Subcutaneous abdominal adipose tissue (tissue), 5 donors: Measurements from ENCODE around the gene BDH1.

Source experiments
- H3K27ac ChIP-seq: one replicate; pipeline ENCODE4 v1.7.0; 2013; ENCODE audit warnings: low read depth, mild to moderate bottlenecking, inconsistent platforms, low read length, moderate library complexity
- H3K27me3 ChIP-seq, 5 donors: one replicate each; pipeline ENCODE4 v1.7.0; 2013; ENCODE audit warnings: low read length in 5 of 5, inconsistent platforms in 1 of 5; ENCODE audit not compliant: control insufficient read depth in 5 of 5, insufficient read depth in 4 of 5
- H3K36me3 ChIP-seq, 5 donors: one replicate each; pipeline ENCODE4 v1.7.0; 2013; ENCODE audit warnings: low read length in 5 of 5; ENCODE audit not compliant: control insufficient read depth in 5 of 5, insufficient read depth in 5 of 5
- H3K4me1 ChIP-seq, 5 donors: one replicate each; pipeline ENCODE4 v1.7.0; 2013; ENCODE audit warnings: low read length in 5 of 5, mild to moderate bottlenecking in 3 of 5, moderate library complexity in 1 of 5; ENCODE audit not compliant: control insufficient read depth in 5 of 5, insufficient read depth in 5 of 5
- H3K4me3 ChIP-seq, 5 donors: one replicate each; pipeline ENCODE4 v1.7.0; 2013; ENCODE audit warnings: low read length in 5 of 5, low read depth in 1 of 5
- H3K9ac ChIP-seq, 5 donors: one replicate each; pipeline ENCODE4 v1.7.0; 2013; ENCODE audit warnings: low read length in 5 of 5, mild to moderate bottlenecking in 4 of 5, moderate library complexity in 3 of 5
- H3K9me3 ChIP-seq, 5 donors: one replicate each; pipeline ENCODE4 v1.7.0; 2013; ENCODE audit warnings: low read length in 5 of 5; ENCODE audit not compliant: control insufficient read depth in 5 of 5
- donor health status: healthy.
- donor health status: healthy.
- donor health status: healthy.
- donor health status: healthy.
- donor health status: healthy.

BDH1 gene

DNA sequence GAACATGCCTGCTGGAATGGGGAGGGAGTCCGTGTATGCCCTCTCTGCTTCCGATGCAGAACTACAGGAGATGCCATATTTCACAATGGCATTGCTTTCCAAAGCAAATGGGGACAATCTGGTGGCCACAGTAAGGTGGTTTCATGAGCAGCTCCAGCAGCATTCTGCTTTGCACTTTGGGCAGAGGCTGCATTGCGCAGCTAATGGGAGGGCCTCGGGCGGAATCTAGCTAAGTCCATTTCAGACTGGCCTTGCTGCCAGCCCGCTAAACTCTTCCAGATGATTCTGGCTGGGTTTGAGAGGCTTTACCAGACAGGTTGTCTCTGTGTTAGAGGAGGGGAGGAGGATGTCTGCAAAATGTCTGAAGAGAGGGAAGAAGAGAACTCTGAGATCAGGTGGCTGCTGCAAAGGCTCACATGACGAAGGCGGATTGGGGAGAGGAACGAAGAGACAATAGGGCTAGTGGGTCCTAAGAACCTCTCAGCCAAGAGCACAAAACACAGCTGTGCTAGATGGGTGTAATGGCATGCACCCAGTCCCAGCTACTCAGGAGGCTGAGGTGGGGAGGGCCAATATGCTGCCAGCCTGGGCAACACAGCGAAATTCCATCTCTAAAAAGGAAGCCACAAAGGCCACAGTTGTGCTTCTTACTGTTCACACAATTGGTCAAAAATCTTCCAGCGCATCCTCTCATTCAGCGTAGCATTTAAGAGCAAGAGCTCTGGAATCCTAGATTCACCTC, 63.7 kb downstream of the BDH1 start:
- no peak overlapping the region for H3K4me3 ChIP-seq
- H3K9ac ChIP-seq = no peak overlapping the region
- no peaks in the 10 kb centered on the region for H3K36me3 ChIP-seq
- H3K4me1 ChIP-seq = no peaks in the 10 kb centered on the region
- no peaks in the 10 kb centered on the region for H3K9me3 ChIP-seq
- H3K27me3 ChIP-seq = no peaks in the 10 kb centered on the region
- H3K27ac ChIP-seq = no peak overlapping the region

DNA sequence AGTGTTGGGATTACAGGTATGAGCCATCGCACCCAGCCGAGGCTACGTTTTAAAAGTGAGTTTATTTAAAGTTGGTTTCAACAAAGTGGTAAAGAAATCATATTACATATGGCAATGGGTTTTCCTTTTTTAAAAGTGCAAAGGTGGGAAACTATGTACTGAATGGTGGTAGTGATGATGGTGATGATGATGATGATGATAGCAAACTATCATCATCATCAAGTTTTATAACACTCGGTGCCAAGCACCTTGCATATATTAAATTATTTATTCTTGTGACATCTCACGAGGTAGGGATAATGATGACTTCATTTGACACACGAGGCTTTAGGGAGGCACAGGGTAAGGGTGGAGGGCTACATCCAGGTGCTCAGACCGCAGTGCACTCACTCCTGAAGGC, 64.3 kb downstream of the BDH1 start:
- no peaks in the 10 kb centered on the region for H3K27me3 ChIP-seq
- H3K27ac ChIP-seq = no peak overlapping the region
- no peaks in the 10 kb centered on the region for H3K4me1 ChIP-seq
- no peaks in the 10 kb centered on the region for H3K36me3 ChIP-seq
- H3K9ac ChIP-seq = no peak overlapping the region
- H3K4me3 ChIP-seq = no peak overlapping the region
- no peaks in the 10 kb centered on the region for H3K9me3 ChIP-seq

DNA sequence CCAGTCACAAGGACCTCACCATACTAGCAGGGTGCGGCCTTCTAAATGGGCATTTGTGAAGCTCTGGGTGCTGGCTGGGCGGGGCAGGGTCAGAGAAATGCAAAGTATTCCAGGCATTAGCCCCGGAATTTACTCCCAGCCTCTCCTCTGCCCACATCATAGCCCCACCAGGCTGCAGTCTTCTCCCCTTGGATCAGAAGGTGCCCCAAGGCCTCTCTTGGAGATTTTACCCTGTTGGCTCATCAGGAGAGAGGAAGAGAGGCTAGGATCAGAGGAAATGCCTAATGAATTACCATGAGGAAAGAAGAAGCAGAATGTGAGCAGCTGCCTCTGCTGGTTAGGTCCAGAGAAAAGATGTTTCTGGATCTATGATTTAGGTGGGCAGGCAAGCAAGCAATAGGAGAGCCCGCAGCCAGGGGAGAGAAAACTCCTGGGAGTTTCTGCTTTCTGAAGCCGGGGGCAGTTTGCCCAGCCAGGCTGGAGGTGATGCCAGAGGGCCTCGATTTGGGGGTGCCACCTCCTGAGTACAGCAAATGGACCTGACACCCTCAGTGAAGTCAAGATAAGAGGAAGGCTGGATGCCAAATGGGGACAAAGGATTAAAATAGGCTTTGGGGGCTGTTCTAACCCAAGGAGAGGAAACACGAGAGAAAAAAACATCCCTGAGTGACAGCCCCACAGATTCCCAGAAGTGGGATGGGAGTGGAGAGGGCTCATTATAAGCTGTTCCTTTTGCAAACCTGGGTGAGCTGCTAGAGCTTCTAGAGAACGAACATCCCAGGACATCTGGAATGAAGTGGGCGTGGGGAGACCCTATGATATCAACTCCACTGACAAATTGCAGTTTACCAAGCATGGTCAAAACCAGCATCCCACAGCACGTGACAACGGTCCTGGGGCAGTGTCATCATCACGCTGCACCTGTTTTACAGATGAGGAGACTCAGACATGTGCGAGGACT, 65.4 kb downstream of the BDH1 start:
- Histone ChIP-seq H3K36me3 (no peaks in the 10 kb centered on the region), H3K4me3 (no peak overlapping the region), H3K27me3 (no peaks in the 10 kb centered on the region), H3K27ac (no peak overlapping the region), H3K4me1 (no peaks in the 10 kb centered on the region), H3K9ac (no peak overlapping the region), H3K9me3 (no peaks in the 10 kb centered on the region)

DNA sequence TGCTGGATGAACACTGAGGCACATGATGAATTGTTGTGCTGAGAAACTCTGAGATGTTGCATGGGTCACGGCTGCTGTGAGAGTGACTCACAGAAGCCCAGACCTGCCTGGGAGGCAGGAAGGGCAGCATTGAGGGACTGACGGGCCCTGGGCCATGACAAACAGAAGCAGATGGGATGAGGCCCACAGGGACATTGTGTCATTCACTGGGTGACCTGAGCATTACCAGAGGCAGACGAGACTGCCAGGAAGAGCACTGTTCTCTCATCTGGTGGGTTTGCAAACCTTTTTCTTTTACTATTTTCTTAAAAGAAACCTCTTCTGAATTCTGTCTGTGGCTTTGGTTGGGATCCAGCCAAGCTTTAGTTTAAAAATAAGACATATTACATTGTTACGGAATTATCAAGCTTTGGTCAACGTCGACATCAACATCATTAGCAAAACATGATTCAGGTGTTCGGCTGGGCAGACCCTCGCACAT, 67.8 kb downstream of the BDH1 start:
- Histone ChIP-seq H3K4me1 (no peaks in the 10 kb centered on the region), H3K4me3 (no peak overlapping the region), H3K27me3 (no peaks in the 10 kb centered on the region), H3K36me3 (no peaks in the 10 kb centered on the region), H3K9ac (no peak overlapping the region), H3K27ac (no peak overlapping the region), H3K9me3 (no peaks in the 10 kb centered on the region)

DNA sequence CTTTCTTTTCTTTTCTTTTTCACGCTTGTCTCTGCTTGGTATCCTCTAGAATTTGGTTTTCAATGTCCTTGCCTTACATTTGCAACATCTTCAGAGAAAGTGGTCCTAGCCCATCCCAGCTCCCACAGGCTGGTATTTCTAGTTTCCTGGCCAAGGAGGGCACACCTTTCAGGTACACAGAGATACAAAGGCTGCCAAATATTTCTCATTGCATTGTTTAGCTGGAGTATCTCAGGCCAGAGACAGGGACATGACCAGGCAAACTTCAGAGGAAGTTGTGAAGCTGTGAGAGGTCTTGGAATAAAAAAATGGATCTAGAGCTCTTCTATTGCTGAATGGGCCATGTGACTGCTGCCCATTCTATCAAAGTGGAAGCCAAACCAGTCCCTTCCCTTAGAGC, 68.9 kb downstream of the BDH1 start:
- H3K9ac ChIP-seq = no peak overlapping the region
- no peaks in the 10 kb centered on the region for H3K36me3 ChIP-seq
- no peaks in the 10 kb centered on the region for H3K4me1 ChIP-seq
- H3K9me3 ChIP-seq = no peaks in the 10 kb centered on the region
- H3K27me3 ChIP-seq = peaks cover 0 to 3% (median 0%) of the 10 kb centered on the region in 5 donors
- H3K27ac ChIP-seq = no peak overlapping the region
- H3K4me3 ChIP-seq = no peak overlapping the region

DNA sequence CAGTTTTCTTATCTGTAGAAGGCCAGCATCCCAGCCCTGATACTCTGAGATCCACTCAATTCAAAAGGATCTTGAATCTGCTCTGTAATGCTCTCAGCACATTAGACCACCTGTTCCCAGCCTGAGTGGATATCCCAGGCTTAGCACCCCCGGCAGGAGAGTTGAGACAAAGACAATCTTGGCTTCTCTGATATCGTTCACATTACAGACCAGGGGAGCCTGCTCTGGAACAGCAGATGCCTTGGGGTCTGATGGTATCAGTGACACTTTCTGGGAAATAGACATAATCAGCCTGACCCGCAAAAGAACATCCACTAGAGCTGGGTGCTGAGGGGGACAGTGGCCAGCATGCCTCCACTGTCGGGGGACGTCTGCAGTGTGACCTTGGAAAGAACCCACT, 70.6 kb downstream of the BDH1 start:
- H3K27me3 ChIP-seq = peaks cover 0 to 3% (median 0%) of the 10 kb centered on the region in 5 donors
- no peaks in the 10 kb centered on the region for H3K9me3 ChIP-seq
- no peaks in the 10 kb centered on the region for H3K36me3 ChIP-seq
- H3K4me1 ChIP-seq = no peaks in the 10 kb centered on the region
- no peak overlapping the region for H3K9ac ChIP-seq
- H3K27ac ChIP-seq = no peak overlapping the region
- no peak overlapping the region for H3K4me3 ChIP-seq

DNA sequence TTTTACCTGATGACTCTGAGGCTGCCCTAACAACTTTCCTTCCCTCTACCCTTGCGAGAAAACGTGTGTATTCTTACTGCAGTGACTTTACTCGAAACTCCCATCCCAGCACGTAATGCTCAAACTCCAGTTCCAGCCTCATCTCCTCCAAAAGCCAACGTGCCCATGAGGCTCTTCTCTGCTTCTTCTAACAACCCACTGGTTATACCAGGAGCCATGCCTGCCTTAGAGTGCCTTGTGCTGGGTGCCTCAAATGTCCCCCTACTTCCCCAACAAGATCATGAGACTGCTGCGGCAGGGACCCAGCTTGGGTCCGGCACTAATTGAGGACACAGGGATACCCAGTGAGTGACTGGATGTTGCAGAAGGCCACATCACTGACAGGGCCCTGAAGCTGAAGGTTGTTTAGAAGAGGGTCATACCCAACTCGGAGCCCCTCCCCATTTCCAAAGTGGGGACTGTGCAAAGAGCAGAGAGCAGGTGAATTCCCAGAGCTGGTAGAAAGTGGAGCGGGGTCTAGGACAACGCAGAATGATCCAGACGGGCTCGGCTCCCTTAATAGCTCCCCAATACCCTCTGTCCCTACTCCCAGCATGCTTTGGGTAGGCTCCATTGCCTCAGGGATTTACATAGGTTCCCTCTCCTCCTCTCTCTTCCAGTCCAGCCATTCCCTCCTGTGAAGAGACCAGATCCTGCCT, 71.4 kb downstream of the BDH1 start:
- Histone ChIP-seq H3K36me3 (no peaks in the 10 kb centered on the region), H3K9ac (no peak overlapping the region), H3K9me3 (no peaks in the 10 kb centered on the region), H3K27me3 (peaks cover 0 to 3% (median 0%) of the 10 kb centered on the region in 5 donors), H3K4me3 (no peak overlapping the region), H3K4me1 (peaks cover 0 to under 1% (median 0%) of the 10 kb centered on the region in 5 donors), H3K27ac (no peak overlapping the region)

DNA sequence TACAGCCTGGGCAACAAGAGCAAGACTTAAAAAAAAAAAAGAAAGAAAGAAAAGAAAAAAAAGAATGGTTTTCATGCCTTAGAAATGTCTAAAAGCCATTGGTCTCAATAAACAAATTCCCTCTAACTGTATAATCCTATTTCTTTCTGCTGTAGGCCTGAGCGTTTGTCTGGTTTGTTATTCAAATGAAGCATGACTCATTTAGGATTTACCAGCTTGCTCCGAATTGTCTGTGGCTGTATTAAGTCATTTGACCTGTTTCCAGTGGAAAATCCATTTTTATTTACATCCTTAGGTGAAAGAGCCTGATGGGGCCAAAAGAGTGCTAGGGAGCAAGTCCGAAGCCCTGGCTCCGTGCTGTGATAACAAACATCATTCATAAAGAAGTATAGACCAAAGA, 73.8 kb downstream of the BDH1 start:
- H3K4me3 ChIP-seq = no peak overlapping the region
- H3K9me3 ChIP-seq = no peaks in the 10 kb centered on the region
- no peak overlapping the region for H3K9ac ChIP-seq
- H3K27ac ChIP-seq = no peak overlapping the region
- H3K4me1 ChIP-seq = peaks cover 0 to 9% (median 5%) of the 10 kb centered on the region in 5 donors
- peaks cover 0 to 3% (median 0%) of the 10 kb centered on the region in 5 donors for H3K27me3 ChIP-seq
- H3K36me3 ChIP-seq = no peaks in the 10 kb centered on the region

DNA sequence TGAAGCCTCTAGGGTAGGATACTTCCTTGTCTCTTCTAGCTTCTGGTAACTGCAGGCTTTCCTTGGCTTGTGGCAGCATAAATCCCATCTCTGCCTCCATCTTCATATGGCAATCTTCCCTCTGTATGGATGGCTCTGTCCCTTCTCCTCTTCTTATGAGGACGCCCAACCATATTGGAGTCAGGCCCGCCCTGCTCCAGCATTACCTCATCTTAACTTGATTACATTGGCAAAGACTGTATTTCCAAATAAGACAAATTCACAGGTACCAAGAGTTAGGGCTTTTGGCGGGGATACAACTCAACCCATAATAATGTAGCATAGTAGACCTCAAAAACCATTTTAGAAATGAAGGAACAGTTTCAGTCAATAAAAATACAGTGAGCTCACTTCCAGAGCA, 75.4 kb downstream of the BDH1 start:
- H3K9me3 ChIP-seq = no peaks in the 10 kb centered on the region
- no peak overlapping the region for H3K4me3 ChIP-seq
- H3K36me3 ChIP-seq = no peaks in the 10 kb centered on the region
- H3K27me3 ChIP-seq = peaks cover 0 to 3% (median 0%) of the 10 kb centered on the region in 5 donors
- no peak overlapping the region for H3K9ac ChIP-seq
- peaks cover 0 to 9% (median 5%) of the 10 kb centered on the region in 5 donors for H3K4me1 ChIP-seq
- H3K27ac ChIP-seq = no peak overlapping the region
